Mesothelial cell of epicardium (in vitro differentiated cells): ENCODE measurements around the gene RC3H1. TPM values are rescaled to one million over a fixed set of nuclear protein-coding genes. Genes with fewer than 3 reads are reported as not detected.
A peak's percentile ranks its signal among the peaks of the same experiment; 100 is the strongest.

Source experiments
- DNase-seq, 2 experiments: peaks; one replicate each; pipeline ENCODE4 v3.0.0; 2021; ENCODE audit warnings: low spot score in 2 of 2; ENCODE audit not compliant: unreplicated experiment in 2 of 2
- H3K27ac Mint-ChIP-seq: 2 replicates; pipeline ENCODE4 v1.8.0; 2021; ENCODE audit warnings: mixed read lengths
- H3K27me3 Mint-ChIP-seq: 2 replicates; pipeline ENCODE4 v1.8.0; 2021; ENCODE audit warnings: low read depth, mixed read lengths
- H3K36me3 Mint-ChIP-seq: 2 replicates; pipeline ENCODE4 v1.8.0; 2021; ENCODE audit warnings: mixed read lengths
- H3K4me1 Mint-ChIP-seq: 2 replicates; pipeline ENCODE4 v1.8.0; 2021; ENCODE audit warnings: mixed read lengths
- H3K4me3 Mint-ChIP-seq: 2 replicates; pipeline ENCODE4 v1.8.0; 2021; ENCODE audit warnings: mild to moderate bottlenecking, moderate library complexity, mixed read lengths
- H3K9me3 Mint-ChIP-seq: 2 replicates; pipeline ENCODE4 v1.8.0; 2021; ENCODE audit warnings: mixed read lengths
- total RNA-seq: library from RNA; stranded (reverse); gene quantifications from 3 replicates; pipeline ENCODE4 v1.2.1, GENCODE V29; 2021
- TF ChIP-seq, protein P1 (sequence below): fragments of 200-600 bp; sonication (generic); IDR thresholded peaks from one replicate; pipeline ENCODE4 v1.5.0; 2021; ENCODE audit warnings: antibody characterized with exemption; ENCODE audit not compliant: unreplicated experiment

The RC3H1 gene
- total RNA-seq, 1 donor from 2014 or later: 52.0 TPM

DNA sequence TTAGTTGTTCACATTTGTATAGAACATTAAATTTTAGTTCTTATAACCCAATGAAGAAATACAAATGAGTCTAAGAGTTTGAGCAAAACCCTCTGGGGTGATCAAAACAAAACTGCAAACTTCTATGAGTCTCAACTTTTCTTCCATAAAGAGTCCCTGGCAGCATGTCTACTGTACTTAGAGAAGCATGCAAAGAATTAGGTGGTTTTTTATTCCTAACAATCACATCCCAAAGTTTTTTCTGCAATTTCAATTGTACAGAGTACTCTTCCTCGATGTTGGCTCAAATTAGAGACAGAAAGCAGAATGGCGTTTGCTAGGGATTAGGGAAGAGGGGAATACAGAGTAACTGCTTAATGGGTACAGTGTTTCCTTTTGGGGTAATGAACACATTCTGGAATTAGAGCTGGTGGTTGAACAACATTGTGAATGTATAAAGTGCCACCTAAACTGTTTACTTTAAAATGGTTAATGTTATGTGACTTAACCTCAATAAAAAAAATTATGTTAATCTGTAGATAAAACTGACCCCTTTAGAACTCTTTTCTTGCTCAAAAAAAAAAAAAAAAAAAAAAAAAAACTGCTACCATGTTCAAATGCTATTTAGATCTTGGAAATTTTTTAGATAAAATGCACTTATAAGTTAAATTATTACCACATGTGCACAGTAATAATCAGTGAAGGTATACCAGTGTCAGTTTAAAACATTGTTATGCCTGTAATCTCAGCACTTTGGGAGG, 4.8 kb downstream of the RC3H1 start:
- TF ChIP-seq, protein P1, sequence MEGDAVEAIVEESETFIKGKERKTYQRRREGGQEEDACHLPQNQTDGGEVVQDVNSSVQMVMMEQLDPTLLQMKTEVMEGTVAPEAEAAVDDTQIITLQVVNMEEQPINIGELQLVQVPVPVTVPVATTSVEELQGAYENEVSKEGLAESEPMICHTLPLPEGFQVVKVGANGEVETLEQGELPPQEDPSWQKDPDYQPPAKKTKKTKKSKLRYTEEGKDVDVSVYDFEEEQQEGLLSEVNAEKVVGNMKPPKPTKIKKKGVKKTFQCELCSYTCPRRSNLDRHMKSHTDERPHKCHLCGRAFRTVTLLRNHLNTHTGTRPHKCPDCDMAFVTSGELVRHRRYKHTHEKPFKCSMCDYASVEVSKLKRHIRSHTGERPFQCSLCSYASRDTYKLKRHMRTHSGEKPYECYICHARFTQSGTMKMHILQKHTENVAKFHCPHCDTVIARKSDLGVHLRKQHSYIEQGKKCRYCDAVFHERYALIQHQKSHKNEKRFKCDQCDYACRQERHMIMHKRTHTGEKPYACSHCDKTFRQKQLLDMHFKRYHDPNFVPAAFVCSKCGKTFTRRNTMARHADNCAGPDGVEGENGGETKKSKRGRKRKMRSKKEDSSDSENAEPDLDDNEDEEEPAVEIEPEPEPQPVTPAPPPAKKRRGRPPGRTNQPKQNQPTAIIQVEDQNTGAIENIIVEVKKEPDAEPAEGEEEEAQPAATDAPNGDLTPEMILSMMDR: no peak
- Mint-ChIP-seq H3K9me3 (no peaks in the 10 kb centered on the region), H3K27ac (peak overlapping the region; percentile 23), H3K4me1 (peaks cover 36% of the 10 kb centered on the region), H3K36me3 (peaks cover 4% of the 10 kb centered on the region), H3K4me3 (no peak overlapping the region), H3K27me3 (no peaks in the 10 kb centered on the region)
- no peak for DNase-seq

DNA sequence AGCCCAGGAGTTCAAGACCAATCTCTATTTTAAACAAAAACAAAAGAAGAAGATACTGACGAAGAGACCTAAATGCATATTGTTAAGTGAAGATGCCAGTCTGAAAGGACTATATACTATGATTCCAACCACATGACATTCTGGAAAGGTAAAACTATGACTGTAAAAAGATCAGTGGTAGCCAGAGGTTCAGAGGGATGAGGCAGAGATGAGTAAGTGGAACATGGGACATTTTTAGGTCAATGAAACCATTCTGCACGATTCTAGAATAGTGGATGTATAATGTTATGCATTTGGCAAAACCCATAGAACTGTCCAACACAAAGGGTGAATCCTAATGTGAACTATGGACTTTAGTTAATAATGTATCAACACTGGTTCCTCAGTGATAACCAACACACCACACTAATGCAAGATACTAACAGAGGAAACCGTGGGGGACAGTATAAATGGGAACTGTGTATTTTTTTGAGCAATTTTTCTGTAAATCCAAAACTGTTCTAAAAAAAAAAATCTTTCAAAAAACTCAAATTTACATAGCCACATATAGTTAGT, 8.2 kb downstream of the RC3H1 start:
- no peak overlapping the region for H3K27ac Mint-ChIP-seq
- TF ChIP-seq, protein P1: no peak
- DNase-seq: no peak
- peaks cover 15% of the 10 kb centered on the region for H3K36me3 Mint-ChIP-seq
- H3K9me3 Mint-ChIP-seq: peaks cover 4% of the 10 kb centered on the region
- peaks cover 13% of the 10 kb centered on the region for H3K4me1 Mint-ChIP-seq
- H3K27me3 Mint-ChIP-seq: no peaks in the 10 kb centered on the region
- H3K4me3 Mint-ChIP-seq: no peak overlapping the region

DNA sequence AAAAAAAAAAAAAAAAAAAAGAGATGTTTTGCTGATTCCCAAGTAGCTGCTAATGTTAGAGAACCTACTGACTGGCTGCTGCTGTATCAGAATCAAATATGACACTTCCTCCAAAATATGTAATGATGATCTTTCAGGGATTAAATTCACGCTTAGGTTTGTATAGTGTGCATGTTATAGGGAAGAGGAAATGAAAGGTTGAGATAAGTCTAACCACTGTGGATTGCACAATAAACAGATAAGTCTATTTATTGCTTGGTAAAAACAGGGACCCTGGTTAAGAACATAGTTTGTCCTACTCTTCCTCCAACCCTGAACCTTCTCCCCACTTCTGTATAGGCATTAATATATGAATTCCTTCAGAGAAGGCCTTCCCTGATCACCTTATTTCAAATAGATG, 13.2 kb downstream of the RC3H1 start:
- Mint-ChIP-seq H3K4me3 (no peak overlapping the region), H3K27ac (no peak overlapping the region), H3K27me3 (no peaks in the 10 kb centered on the region), H3K4me1 (peaks cover 5% of the 10 kb centered on the region), H3K36me3 (peaks cover 22% of the 10 kb centered on the region), H3K9me3 (peaks cover 10% of the 10 kb centered on the region)
- TF ChIP-seq, protein P1: no peak
- no peak for DNase-seq

DNA sequence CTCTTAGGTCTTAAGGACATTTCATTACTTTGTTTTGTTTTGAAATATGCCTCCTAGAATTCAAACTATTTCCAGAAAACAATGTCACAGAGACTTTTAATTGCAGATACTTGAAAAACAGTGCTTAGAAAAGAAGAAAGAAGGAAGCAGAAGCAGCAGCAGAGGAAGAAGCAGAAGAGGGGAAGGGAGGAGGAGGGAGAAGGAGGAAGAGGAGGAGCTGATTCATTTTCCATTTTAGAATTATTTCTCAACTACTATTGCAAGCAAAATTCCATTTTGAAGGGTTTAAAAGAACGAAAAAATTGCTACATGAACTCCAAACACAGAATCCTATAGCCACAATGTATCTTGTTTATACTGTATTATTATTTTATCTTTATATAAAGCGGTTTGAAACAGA, 13.9 kb downstream of the RC3H1 start:
- no peak for DNase-seq
- H3K4me3 Mint-ChIP-seq: no peak overlapping the region
- H3K9me3 Mint-ChIP-seq: peaks cover 10% of the 10 kb centered on the region
- no peaks in the 10 kb centered on the region for H3K27me3 Mint-ChIP-seq
- TF ChIP-seq, protein P1: no peak
- H3K27ac Mint-ChIP-seq: no peak overlapping the region
- H3K4me1 Mint-ChIP-seq: peaks cover 7% of the 10 kb centered on the region
- H3K36me3 Mint-ChIP-seq: peaks cover 24% of the 10 kb centered on the region

DNA sequence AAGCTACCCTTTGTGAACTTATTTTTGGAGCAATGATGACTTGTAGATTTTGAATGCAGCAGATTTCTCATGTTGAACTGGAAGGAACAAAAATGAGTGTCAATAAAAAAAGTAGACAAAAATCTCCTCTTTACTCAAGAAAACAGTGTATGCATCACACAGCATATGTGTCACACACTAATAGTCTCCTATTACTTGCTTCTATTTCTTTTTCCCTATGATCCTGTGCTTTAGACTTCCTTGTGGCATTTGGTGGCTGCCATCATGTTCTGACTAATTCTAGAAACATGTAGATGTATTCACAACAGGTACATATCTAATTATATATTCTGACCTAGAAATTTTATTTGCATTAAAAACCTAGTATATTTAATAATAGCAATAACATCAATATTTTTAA, 14.3 kb downstream of the RC3H1 start:
- Mint-ChIP-seq H3K27ac (peak overlapping the region; percentile 23), H3K4me1 (peaks cover 7% of the 10 kb centered on the region), H3K27me3 (no peaks in the 10 kb centered on the region), H3K36me3 (peaks cover 22% of the 10 kb centered on the region), H3K4me3 (no peak overlapping the region), H3K9me3 (peaks cover 10% of the 10 kb centered on the region)
- DNase-seq: no peak
- TF ChIP-seq, protein P1: no peak
